GM12891 (cell line): ENCODE measurements around the gene GPR107.

ENCODE experiments used
- PAX5 ChIP-seq: IDR thresholded peaks from 2 replicates; pipeline ENCODE4 v1.6.1; 2011; ENCODE audit warnings: low read length, moderate library complexity, mild to moderate bottlenecking; ENCODE audit not compliant: insufficient read depth, severe bottlenecking
- POLR2A ChIP-seq: IDR thresholded peaks from 2 replicates; pipeline ENCODE4 v1.6.1; 2011; ENCODE audit warnings: low read depth, low read length, control low read depth
- POLR2AphosphoS5 ChIP-seq: IDR thresholded peaks from 2 replicates; pipeline ENCODE4 v1.6.1; 2011; ENCODE audit warnings: low read depth, low read length, control low read depth
- POU2F2 ChIP-seq: IDR thresholded peaks from 2 replicates; pipeline ENCODE4 v1.6.1; 2011; ENCODE audit warnings: low read depth, mild to moderate bottlenecking, control low read depth, low read length, moderate library complexity
- SPI1 ChIP-seq: IDR thresholded peaks from 2 replicates; pipeline ENCODE4 v1.6.1; 2011; ENCODE audit warnings: low read depth, low read length, control low read depth
- TAF1 ChIP-seq: IDR thresholded peaks from 2 replicates; pipeline ENCODE4 v1.6.1; 2011; ENCODE audit warnings: low read depth, low read length, control low read depth

- TF ChIP-seq SPI1 (no peak), POLR2AphosphoS5 (no peak), POLR2A (no peak), PAX5 (no peak), TAF1 (no peak), POU2F2 (no peak)
Observed at GRCh38 chr9:130177898-130178805, 124.4 kb downstream of the GPR107 start.
